KMS-11 (cell line): Measurements from ENCODE around the gene CROCC2.

Experiments
- H2AFZ ChIP-seq: fragments of 200-600 bp; sonication (generic); 2 replicates; pipeline ENCODE4 v1.6.1; 2016; ENCODE audit warnings: antibody characterized with exemption, mixed run types, low read depth
- H3K27ac ChIP-seq: fragments of 200-600 bp; sonication (generic); 2 replicates; pipeline ENCODE4 v1.6.1; 2016; ENCODE audit warnings: mild to moderate bottlenecking, mixed run types
- H3K27me3 ChIP-seq: fragments of 200-600 bp; sonication (generic); 2 replicates; pipeline ENCODE4 v1.6.1; 2017; ENCODE audit warnings: mild to moderate bottlenecking, low read depth, mixed run types, moderate library complexity; ENCODE audit not compliant: insufficient read depth
- H3K36me3 ChIP-seq: fragments of 200-600 bp; sonication (generic); 2 replicates; pipeline ENCODE4 v1.6.1; 2017; ENCODE audit warnings: mild to moderate bottlenecking, mixed run types; ENCODE audit not compliant: insufficient read depth
- H3K4me1 ChIP-seq: fragments of 200-600 bp; sonication (generic); 2 replicates; pipeline ENCODE4 v1.6.1; 2016; ENCODE audit warnings: mild to moderate bottlenecking, low read depth, mixed run types; ENCODE audit not compliant: poor library complexity, severe bottlenecking
- H3K4me2 ChIP-seq: fragments of 200-600 bp; sonication (generic); 2 replicates; pipeline ENCODE4 v1.7.0; 2016; ENCODE audit warnings: mild to moderate bottlenecking, mixed run types
- H3K4me3 ChIP-seq: fragments of 200-600 bp; sonication (generic); IDR thresholded peaks from 2 replicates; pipeline ENCODE4 v1.6.1; 2017; ENCODE audit warnings: low read depth, low read length, mixed read lengths; ENCODE audit not compliant: insufficient read depth
- H3K79me2 ChIP-seq: fragments of 200-600 bp; sonication (generic); 2 replicates; pipeline ENCODE4 v1.6.1; 2016; ENCODE audit warnings: low read depth, mixed run types; ENCODE audit not compliant: insufficient read depth
- H3K9ac ChIP-seq: fragments of 200-600 bp; sonication (generic); 2 replicates; pipeline ENCODE4 v1.6.1; 2016; ENCODE audit warnings: mild to moderate bottlenecking, mixed run types
- H4K20me1 ChIP-seq: fragments of 200-600 bp; sonication (generic); 2 replicates; pipeline ENCODE4 v1.6.1; 2016; ENCODE audit warnings: mild to moderate bottlenecking, mixed run types; ENCODE audit not compliant: insufficient read depth
- CTCF ChIP-seq: fragments of 200-600 bp; sonication (generic); conservative IDR thresholded peaks from 2 replicates; pipeline ENCODE4 v1.6.1; 2017; ENCODE audit warnings: low read depth, mild to moderate bottlenecking, antibody characterized with exemption, low read length, moderate library complexity, mixed read lengths

The CROCC2 gene

GRCh38 chr2:240959214-240959940 is 53.2 kb downstream of the CROCC2 start:
- H3K4me1 ChIP-seq = no peaks in the 10 kb centered on the region
- H2AFZ ChIP-seq = no peak overlapping the region
- H4K20me1 ChIP-seq = no peaks in the 10 kb centered on the region
- no peaks in the 10 kb centered on the region for H3K79me2 ChIP-seq
- no peak overlapping the region for H3K4me2 ChIP-seq
- peaks cover 16% of the 10 kb centered on the region; the same call in 1 of the 2 replicates for H3K27me3 ChIP-seq
- no peak for TF ChIP-seq CTCF
- H3K27ac ChIP-seq = no peak overlapping the region
- no peak overlapping the region for H3K9ac ChIP-seq
- H3K36me3 ChIP-seq = no peaks in the 10 kb centered on the region
- H3K4me3 ChIP-seq = no peak overlapping the region

GRCh38 chr2:240959941-240960308 is 53.8 kb downstream of the CROCC2 start:
- H3K27ac ChIP-seq = no peak overlapping the region
- H3K4me1 ChIP-seq = no peaks in the 10 kb centered on the region
- no peak overlapping the region for H3K9ac ChIP-seq
- no peak overlapping the region for H2AFZ ChIP-seq
- no peak overlapping the region for H3K4me2 ChIP-seq
- no peaks in the 10 kb centered on the region for H4K20me1 ChIP-seq
- no peak for TF ChIP-seq CTCF
- no peaks in the 10 kb centered on the region for H3K79me2 ChIP-seq
- H3K27me3 ChIP-seq = peaks cover 14% of the 10 kb centered on the region; the same call in 1 of the 2 replicates
- no peak overlapping the region for H3K4me3 ChIP-seq
- H3K36me3 ChIP-seq = no peaks in the 10 kb centered on the region

- H3K9ac ChIP-seq = no peak overlapping the region
- no peaks in the 10 kb centered on the region for H4K20me1 ChIP-seq
- H2AFZ ChIP-seq = no peak overlapping the region
- TF ChIP-seq CTCF = no peak
- peaks cover 11% of the 10 kb centered on the region; the same call in 1 of the 2 replicates for H3K27me3 ChIP-seq
- H3K4me1 ChIP-seq = no peaks in the 10 kb centered on the region
- H3K36me3 ChIP-seq = no peaks in the 10 kb centered on the region
- H3K27ac ChIP-seq = no peak overlapping the region
- H3K4me3 ChIP-seq = no peak overlapping the region
- no peaks in the 10 kb centered on the region for H3K79me2 ChIP-seq
- H3K4me2 ChIP-seq = no peak overlapping the region
These were observed 54.3 kb downstream of the CROCC2 start for GRCh38 chr2:240960309-240960970.

GRCh38 chr2:240960971-240961876 is 55.1 kb downstream of the CROCC2 start:
- H3K36me3 ChIP-seq = no peaks in the 10 kb centered on the region
- H3K4me2 ChIP-seq = no peak overlapping the region
- no peak for TF ChIP-seq CTCF
- H3K79me2 ChIP-seq = no peaks in the 10 kb centered on the region
- H3K27me3 ChIP-seq = peaks cover 10% of the 10 kb centered on the region; the same call in 1 of the 2 replicates
- H3K4me1 ChIP-seq = no peaks in the 10 kb centered on the region
- H4K20me1 ChIP-seq = no peaks in the 10 kb centered on the region
- no peak overlapping the region for H3K9ac ChIP-seq
- H3K27ac ChIP-seq = no peak overlapping the region
- H3K4me3 ChIP-seq = no peak overlapping the region
- H2AFZ ChIP-seq = no peak overlapping the region
